NCI-H2029 (cell line): ENCODE results near the gene ATP6V1F.
"Not testable (repeated sequence)": the region's sequence is repeated elsewhere in the genome, so short reads cannot be mapped to it uniquely, and the experiment has no call there.

ENCODE experiments used
- DNase-seq: peaks from one replicate; lab custom pipeline; 2025; lab: John Stamatoyannopoulos, UW

ATP6V1F gene

GRCh38 chr7:128903621-128904361 lies 41.1 kb downstream of the ATP6V1F start:
- DNase-seq = no peak

GRCh38 chr7:128904381-128905197 lies 41.9 kb downstream of the ATP6V1F start:
- DNase-seq = peak; percentile 38

GRCh38 chr7:128906001-128906765 lies 43.5 kb downstream of the ATP6V1F start:
- DNase-seq = no peak

GRCh38 chr7:128906766-128907559 lies 44.3 kb downstream of the ATP6V1F start:
- DNase-seq = no peak

- DNase-seq = no peak
Measured at GRCh38 chr7:128908750-128909624, 46.3 kb downstream of the ATP6V1F start.

- no peak for DNase-seq
Measured at GRCh38 chr7:128909625-128910568, 47.2 kb downstream of the ATP6V1F start.

GRCh38 chr7:128910569-128910945 lies 47.9 kb downstream of the ATP6V1F start, which contains the start of gene KCP:
Gene KCP, minus strand, starts transcription at chr7:128910709. Its CDS starts 33 bp downstream, at chr7:128910676.
- DNase-seq = no peak

GRCh38 chr7:128911423-128912031 lies 48.9 kb downstream of the ATP6V1F start:
- DNase-seq = no peak

- no peak for DNase-seq
Measured at GRCh38 chr7:128912281-128912680, 49.6 kb downstream of the ATP6V1F start.

- DNase-seq = not testable (repeated sequence)
Measured at GRCh38 chr7:128912709-128913495, 50.2 kb downstream of the ATP6V1F start.

- DNase-seq = no peak
Measured at GRCh38 chr7:128913870-128914565, 51.4 kb downstream of the ATP6V1F start.

GRCh38 chr7:128914566-128915151 lies 52.0 kb downstream of the ATP6V1F start:
- DNase-seq = no peak

GRCh38 chr7:128915271-128915819 lies 52.7 kb downstream of the ATP6V1F start:
- no peak for DNase-seq
